Measurements from ENCODE around the gene GLI2.

DNA sequence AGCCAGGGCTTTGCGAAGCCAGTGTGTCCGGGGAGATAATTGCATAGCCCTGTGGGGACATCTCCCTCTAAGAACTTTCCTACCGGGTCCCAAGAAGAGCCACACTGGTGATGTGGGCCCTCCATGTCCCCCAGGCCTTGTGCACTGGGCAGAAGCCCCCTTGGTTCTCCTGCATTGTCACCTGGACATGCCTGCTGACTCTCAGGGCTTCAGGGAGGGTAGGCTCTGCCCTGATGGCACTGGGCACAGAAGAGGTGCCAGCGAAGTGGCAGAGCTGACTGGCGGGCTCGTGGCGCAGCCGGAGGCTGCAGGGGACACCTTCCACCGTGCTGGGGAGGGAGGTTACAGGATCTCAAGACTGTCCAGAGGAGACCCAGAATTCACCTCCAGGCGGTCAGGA is 28.3 kb downstream of the GLI2 start:
- TF ChIP-seq, protein P1, sequence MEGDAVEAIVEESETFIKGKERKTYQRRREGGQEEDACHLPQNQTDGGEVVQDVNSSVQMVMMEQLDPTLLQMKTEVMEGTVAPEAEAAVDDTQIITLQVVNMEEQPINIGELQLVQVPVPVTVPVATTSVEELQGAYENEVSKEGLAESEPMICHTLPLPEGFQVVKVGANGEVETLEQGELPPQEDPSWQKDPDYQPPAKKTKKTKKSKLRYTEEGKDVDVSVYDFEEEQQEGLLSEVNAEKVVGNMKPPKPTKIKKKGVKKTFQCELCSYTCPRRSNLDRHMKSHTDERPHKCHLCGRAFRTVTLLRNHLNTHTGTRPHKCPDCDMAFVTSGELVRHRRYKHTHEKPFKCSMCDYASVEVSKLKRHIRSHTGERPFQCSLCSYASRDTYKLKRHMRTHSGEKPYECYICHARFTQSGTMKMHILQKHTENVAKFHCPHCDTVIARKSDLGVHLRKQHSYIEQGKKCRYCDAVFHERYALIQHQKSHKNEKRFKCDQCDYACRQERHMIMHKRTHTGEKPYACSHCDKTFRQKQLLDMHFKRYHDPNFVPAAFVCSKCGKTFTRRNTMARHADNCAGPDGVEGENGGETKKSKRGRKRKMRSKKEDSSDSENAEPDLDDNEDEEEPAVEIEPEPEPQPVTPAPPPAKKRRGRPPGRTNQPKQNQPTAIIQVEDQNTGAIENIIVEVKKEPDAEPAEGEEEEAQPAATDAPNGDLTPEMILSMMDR (IDR thresholded peaks at IDR 0.05), result no peak
- TF ChIP-seq POLR2AphosphoS5 (IDR thresholded peaks at IDR 0.05), result no peak
